Endodermal cell (in vitro differentiated cells): Measurements from ENCODE around the gene DENND5B. TPM values are rescaled to one million over a fixed set of nuclear protein-coding genes. Genes with fewer than 3 reads are reported as not detected.
A peak's percentile ranks its signal among the peaks of the same experiment; 100 is the strongest.
"Not testable (repeated sequence)": the region's sequence is repeated elsewhere in the genome, so short reads cannot be mapped to it uniquely, and the experiment has no call there.

Source experiments
- DNase-seq: peaks from one replicate; pipeline ENCODE4 v3.0.0-alpha.2; 2017
- H3K27ac ChIP-seq: 2 replicates; pipeline ENCODE4 v1.5.1; 2013; ENCODE audit warnings: mild to moderate bottlenecking, low read depth, low read length, moderate library complexity
- H3K27me3 ChIP-seq: 2 replicates; pipeline ENCODE4 v1.6.1; 2013; ENCODE audit warnings: mild to moderate bottlenecking, low read length, moderate library complexity; ENCODE audit not compliant: insufficient read depth, control insufficient read depth, poor library complexity, severe bottlenecking
- H3K36me3 ChIP-seq: 2 replicates; pipeline ENCODE4 v1.7.0; 2013; ENCODE audit warnings: mild to moderate bottlenecking, low read length, moderate library complexity; ENCODE audit not compliant: control insufficient read depth, insufficient read depth
- H3K4me1 ChIP-seq: one replicate; pipeline ENCODE4 v1.7.0; 2013; ENCODE audit warnings: low read length; ENCODE audit not compliant: control insufficient read depth, insufficient read depth
- H3K4me3 ChIP-seq: 2 replicates; pipeline ENCODE4 v1.5.1; 2013; ENCODE audit warnings: mild to moderate bottlenecking, low read length, moderate library complexity
- H3K9ac ChIP-seq: 2 replicates; pipeline ENCODE4 v1.6.1; 2013; ENCODE audit warnings: mild to moderate bottlenecking, low read length, moderate library complexity; ENCODE audit not compliant: poor library complexity, severe bottlenecking; ENCODE audit errors: extremely low read depth
- H3K9me3 ChIP-seq: 2 replicates; pipeline ENCODE4 v1.6.1; 2013; ENCODE audit warnings: mild to moderate bottlenecking, low read length, moderate library complexity; ENCODE audit not compliant: control insufficient read depth
- H3K27ac Mint-ChIP-seq: 2 replicates; pipeline ENCODE4 v1.8.0; 2020; ENCODE audit warnings: mixed read lengths
- H3K27me3 Mint-ChIP-seq: 2 replicates; pipeline ENCODE4 v1.8.0; 2021; ENCODE audit warnings: mild to moderate bottlenecking, mixed read lengths; ENCODE audit not compliant: insufficient read depth
- H3K36me3 Mint-ChIP-seq: 2 replicates; pipeline ENCODE4 v1.8.0; 2020; ENCODE audit warnings: low read depth, mixed read lengths
- H3K4me1 Mint-ChIP-seq: 2 replicates; pipeline ENCODE4 v1.8.0; 2020; ENCODE audit warnings: mixed read lengths
- H3K4me3 Mint-ChIP-seq: 2 replicates; pipeline ENCODE4 v1.8.0; 2020; ENCODE audit warnings: mild to moderate bottlenecking, moderate library complexity, mixed read lengths
- H3K9me3 Mint-ChIP-seq: 2 replicates; pipeline ENCODE4 v1.8.0; 2020; ENCODE audit warnings: mild to moderate bottlenecking, mixed read lengths
- CTCF ChIP-seq: fragments of 200-600 bp; sonication (generic); conservative IDR thresholded peaks from 2 replicates; pipeline ENCODE4 v1.5.0; 2021; ENCODE audit warnings: antibody characterized with exemption, mild to moderate bottlenecking
- whole genome bisulfite sequencing, 2 experiments: methylation state at CpG; one replicate each; pipeline versions ENCODE4 v1.1.5 to v1.1.7; 2013; ENCODE audit warnings: missing lambda C conversion rate in 2 of 2, mixed read lengths in 1 of 2; ENCODE audit not compliant: insufficient coverage in 1 of 2, insufficient read length in 1 of 2; 5-methylcytosine and 5-hydroxymethylcytosine counted together
- total RNA-seq, 2 donors: library from RNA; stranded (reverse); fragmentation: NEBNext Ultra II Directional in 1 of 2; extraction: Animal tissue kit (Norgen Biotek cat#: 25700) in 1 of 2; gene quantifications; 2 replicates in 1 of 2; 3 replicates in 1 of 2; pipeline ENCODE4 v1.2.1, GENCODE V29; 2021

DENND5B gene
- total RNA-seq, 2 donors from 2014 or later = 24.5 to 34.2 TPM

GRCh38 chr12:31406345-31406744 is 184.6 kb downstream of the DENND5B start:
- Mint-ChIP-seq H3K27ac (no peak overlapping the region), H3K4me3 (no peak overlapping the region), H3K27me3 (no peaks in the 10 kb centered on the region), H3K36me3 (peaks cover 9% of the 10 kb centered on the region), H3K9me3 (no peaks in the 10 kb centered on the region), H3K4me1 (peaks cover 5% of the 10 kb centered on the region)
- no peak overlapping the region for H3K9ac ChIP-seq
- no peak for DNase-seq
- no peaks in the 10 kb centered on the region for H3K27me3 ChIP-seq
- H3K4me1 ChIP-seq = no peaks in the 10 kb centered on the region
- no peak overlapping the region for H3K4me3 ChIP-seq
- 90 to 97% methylated on average over 1 of the region's 1 CpG for WGBS, 2 experiments
- no peaks in the 10 kb centered on the region for H3K36me3 ChIP-seq
- no peak for TF ChIP-seq CTCF
- no peaks in the 10 kb centered on the region for H3K9me3 ChIP-seq
- H3K27ac ChIP-seq = no peak overlapping the region

DNA sequence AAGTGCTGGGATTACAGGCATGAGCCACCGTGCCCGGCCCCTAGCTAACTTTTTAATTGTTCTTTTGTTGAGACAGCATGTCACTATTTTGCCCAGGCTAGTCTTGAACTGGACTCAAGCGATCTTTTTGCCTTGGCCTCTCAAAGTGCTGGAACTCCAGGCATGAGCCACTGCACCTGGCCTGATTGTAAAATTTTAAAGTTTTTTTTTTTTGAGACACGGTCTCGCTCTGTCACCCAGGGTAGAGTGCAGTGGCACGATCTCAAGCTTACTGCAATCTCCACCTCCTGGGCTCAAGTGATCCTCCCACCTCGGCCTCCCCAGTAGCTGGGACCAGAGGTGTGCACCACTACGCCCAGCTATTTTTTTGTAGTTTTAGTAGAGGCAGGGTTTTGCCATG is 185.9 kb downstream of the DENND5B start:
- H3K27me3 Mint-ChIP-seq = no peaks in the 10 kb centered on the region
- no peaks in the 10 kb centered on the region for H3K27me3 ChIP-seq
- peaks cover 9% of the 10 kb centered on the region for H3K36me3 Mint-ChIP-seq
- no peak overlapping the region for H3K4me3 ChIP-seq
- TF ChIP-seq CTCF = no peak
- H3K36me3 ChIP-seq = no peaks in the 10 kb centered on the region
- no peak for DNase-seq
- no peak overlapping the region for H3K9ac ChIP-seq
- no peak overlapping the region for H3K27ac Mint-ChIP-seq
- H3K4me1 ChIP-seq = no peaks in the 10 kb centered on the region
- no peak overlapping the region for H3K4me3 Mint-ChIP-seq
- H3K27ac ChIP-seq = no peak overlapping the region
- H3K4me1 Mint-ChIP-seq = peaks cover 5% of the 10 kb centered on the region
- H3K9me3 Mint-ChIP-seq = no peaks in the 10 kb centered on the region
- WGBS, 2 experiments = 92 to 96% methylated on average over 8 of the region's 8 CpGs
- H3K9me3 ChIP-seq = no peaks in the 10 kb centered on the region

- H3K27me3 ChIP-seq, H3K27ac ChIP-seq, H3K9me3 ChIP-seq, H3K36me3 ChIP-seq, H3K4me1 ChIP-seq, H3K9me3 Mint-ChIP-seq, H3K4me1 Mint-ChIP-seq, H3K27me3 Mint-ChIP-seq, H3K4me3 Mint-ChIP-seq, H3K9ac ChIP-seq, H3K4me3 ChIP-seq: not testable (repeated sequence)
- peak; percentile 100 for TF ChIP-seq CTCF
- peaks cover 12% of the 10 kb centered on the region for H3K36me3 Mint-ChIP-seq
- peak; percentile 90 for DNase-seq
- peak overlapping the region; percentile 71 for H3K27ac Mint-ChIP-seq
- 31 to 64% methylated on average over 2 to 7 of the region's 7 CpGs for WGBS, 2 experiments
Observed at GRCh38 chr12:31403099-31403607, 187.8 kb downstream of the DENND5B start.
